ENCODE data around the gene MPDZ.

DNA sequence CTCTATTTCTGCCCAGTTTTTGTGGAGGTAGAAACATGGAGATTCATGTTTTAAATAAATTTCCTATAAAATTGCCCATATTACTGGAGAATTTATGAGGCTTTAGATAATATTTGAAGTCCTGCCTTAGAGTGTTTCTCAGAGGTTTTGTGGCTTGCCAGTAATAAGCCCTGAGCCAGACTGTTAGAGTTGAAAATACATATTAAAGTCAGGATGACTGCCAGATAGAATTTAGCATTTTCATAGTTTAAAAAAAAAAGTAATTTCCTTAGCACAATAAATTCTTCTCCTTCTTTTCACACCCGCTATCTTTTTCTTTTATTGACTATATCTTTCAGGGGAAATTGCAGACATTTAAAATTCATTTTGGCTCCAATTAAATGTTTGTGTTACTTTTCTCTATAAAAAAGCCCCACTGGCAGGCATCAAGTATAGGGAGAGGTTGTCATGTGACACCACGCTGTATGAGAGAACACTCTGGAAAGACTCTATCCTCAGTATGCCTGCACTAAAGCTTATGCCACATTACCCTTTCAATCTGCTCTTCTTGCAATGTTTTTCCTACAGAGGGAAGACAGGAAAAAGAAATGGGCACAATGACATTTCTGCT is 135.2 kb downstream of the MPDZ start:
- no peak for TF ChIP-seq POLR2A (IDR thresholded peaks at IDR 0.05)
- TF ChIP-seq, protein P1, sequence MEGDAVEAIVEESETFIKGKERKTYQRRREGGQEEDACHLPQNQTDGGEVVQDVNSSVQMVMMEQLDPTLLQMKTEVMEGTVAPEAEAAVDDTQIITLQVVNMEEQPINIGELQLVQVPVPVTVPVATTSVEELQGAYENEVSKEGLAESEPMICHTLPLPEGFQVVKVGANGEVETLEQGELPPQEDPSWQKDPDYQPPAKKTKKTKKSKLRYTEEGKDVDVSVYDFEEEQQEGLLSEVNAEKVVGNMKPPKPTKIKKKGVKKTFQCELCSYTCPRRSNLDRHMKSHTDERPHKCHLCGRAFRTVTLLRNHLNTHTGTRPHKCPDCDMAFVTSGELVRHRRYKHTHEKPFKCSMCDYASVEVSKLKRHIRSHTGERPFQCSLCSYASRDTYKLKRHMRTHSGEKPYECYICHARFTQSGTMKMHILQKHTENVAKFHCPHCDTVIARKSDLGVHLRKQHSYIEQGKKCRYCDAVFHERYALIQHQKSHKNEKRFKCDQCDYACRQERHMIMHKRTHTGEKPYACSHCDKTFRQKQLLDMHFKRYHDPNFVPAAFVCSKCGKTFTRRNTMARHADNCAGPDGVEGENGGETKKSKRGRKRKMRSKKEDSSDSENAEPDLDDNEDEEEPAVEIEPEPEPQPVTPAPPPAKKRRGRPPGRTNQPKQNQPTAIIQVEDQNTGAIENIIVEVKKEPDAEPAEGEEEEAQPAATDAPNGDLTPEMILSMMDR (IDR thresholded peaks at IDR 0.05): no peak
- no peak for TF ChIP-seq EP300 (IDR thresholded peaks at IDR 0.05)
